Measurements from ENCODE around the gene MKLN1. TPM values are rescaled to one million over a fixed set of nuclear protein-coding genes. Genes with fewer than 3 reads are reported as not detected.
A peak's percentile ranks its signal among the peaks of the same experiment; 100 is the strongest.

The MKLN1 gene
- total RNA-seq, 1 experiment from 2014 or later, result 61.1 TPM

DNA sequence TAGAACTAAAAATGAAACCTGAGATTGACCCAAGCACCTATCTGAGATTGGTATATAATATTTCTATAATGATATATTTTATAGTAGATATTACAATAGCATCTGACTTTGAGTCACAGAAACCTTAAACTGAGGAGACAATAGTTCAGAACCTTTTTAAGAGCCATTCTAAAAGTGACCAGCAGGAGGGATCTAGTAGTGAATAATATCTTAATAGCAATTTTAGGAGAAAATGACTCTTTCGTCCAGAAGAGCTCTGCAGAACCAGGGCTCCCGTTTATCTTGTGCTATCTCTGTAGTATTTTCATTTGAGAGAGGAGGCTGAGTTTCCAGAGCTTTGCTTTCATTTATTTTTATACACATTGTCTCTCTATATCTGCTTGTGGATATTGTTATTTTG, 160.7 kb downstream of the MKLN1 start:
- POLR2A ChIA-PET (ENCODE audit: unreplicated experiment), result interaction anchor here (0.6 kb wide), 1 partner anchor 241 kb away, joined by 3 read pairs; no protein-coding TSS in a partner anchor
- no TSS peak for BruUV-seq (replicated peaks)

DNA sequence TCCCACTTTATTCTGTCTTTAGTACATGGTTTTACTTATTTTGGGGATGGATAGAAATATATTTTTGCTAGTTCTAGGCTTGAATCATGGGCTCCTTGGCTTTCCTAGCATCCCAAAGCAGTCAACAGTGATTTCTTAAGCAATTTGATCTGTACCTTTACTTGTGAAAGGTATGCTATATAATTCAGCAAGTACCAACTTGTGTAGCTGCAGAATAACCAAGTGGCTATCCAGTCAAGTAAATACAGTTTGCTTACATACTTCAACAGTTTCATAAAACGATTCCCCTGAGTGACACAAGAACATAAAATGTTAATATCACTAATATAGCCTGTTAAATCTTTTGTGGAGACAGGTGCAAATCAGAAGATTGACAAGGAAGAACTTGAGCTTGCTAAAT, 161.5 kb downstream of the MKLN1 start:
- Histone ChIP-seq H3K27me3 (ENCODE audit: insufficient read depth, low read depth) (no peaks in the 10 kb centered on the region), H3K79me2 (ENCODE audit: low read depth) (no peaks in the 10 kb centered on the region), H3F3A (ENCODE audit: insufficient read depth, low read depth) (peaks cover 13% of the 10 kb centered on the region; the same call in 1 of the 2 replicates), H4K20me1 (ENCODE audit: insufficient read depth) (no peaks in the 10 kb centered on the region; the same call in 1 of the 2 replicates), H3K4me1 (replicated peaks; ENCODE audit: insufficient read depth) (no peaks in the 10 kb centered on the region), H3K9me2 (ENCODE audit: insufficient read depth) (no peaks in the 10 kb centered on the region), H3K4me2 (no peak overlapping the region), H3K9me3 (ENCODE audit: insufficient read depth, low read depth) (no peaks in the 10 kb centered on the region; the same call in 1 of the 2 replicates), H3K27ac (no peak overlapping the region), H3K4me3 (no peak overlapping the region), H3K36me3 (ENCODE audit: low read depth) (peaks cover 27% of the 10 kb centered on the region; the same call in 1 of the 2 replicates), H2AFZ (no peak overlapping the region)
- no TSS peak for BruUV-seq (replicated peaks)
- ChIA-PET CTCF (interaction anchor here (0.5 kb wide), 1 partner anchor 52 kb away, joined by 3 read pairs; no protein-coding TSS in a partner anchor), POLR2A (ENCODE audit: unreplicated experiment) (interaction anchor here (0.6 kb wide), 1 partner anchor 242 kb away, joined by 3 read pairs; no protein-coding TSS in a partner anchor)
- TF ChIP-seq, protein P1, sequence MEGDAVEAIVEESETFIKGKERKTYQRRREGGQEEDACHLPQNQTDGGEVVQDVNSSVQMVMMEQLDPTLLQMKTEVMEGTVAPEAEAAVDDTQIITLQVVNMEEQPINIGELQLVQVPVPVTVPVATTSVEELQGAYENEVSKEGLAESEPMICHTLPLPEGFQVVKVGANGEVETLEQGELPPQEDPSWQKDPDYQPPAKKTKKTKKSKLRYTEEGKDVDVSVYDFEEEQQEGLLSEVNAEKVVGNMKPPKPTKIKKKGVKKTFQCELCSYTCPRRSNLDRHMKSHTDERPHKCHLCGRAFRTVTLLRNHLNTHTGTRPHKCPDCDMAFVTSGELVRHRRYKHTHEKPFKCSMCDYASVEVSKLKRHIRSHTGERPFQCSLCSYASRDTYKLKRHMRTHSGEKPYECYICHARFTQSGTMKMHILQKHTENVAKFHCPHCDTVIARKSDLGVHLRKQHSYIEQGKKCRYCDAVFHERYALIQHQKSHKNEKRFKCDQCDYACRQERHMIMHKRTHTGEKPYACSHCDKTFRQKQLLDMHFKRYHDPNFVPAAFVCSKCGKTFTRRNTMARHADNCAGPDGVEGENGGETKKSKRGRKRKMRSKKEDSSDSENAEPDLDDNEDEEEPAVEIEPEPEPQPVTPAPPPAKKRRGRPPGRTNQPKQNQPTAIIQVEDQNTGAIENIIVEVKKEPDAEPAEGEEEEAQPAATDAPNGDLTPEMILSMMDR (conservative IDR thresholded peaks at IDR 0.05), result no peak
- TF ChIP-seq EZH2 (IDR thresholded peaks at IDR 0.05; ENCODE audit: low read depth), result no peak
- intact Hi-C loops (cut with micrococcal nuclease; ENCODE audit: unreplicated experiment), result no loop called here
- no peak for DNase-seq

More for the DNA sequence above, 160.7 kb downstream of the MKLN1 start:
- Histone ChIP-seq H3K9me2 (ENCODE audit: insufficient read depth) (no peaks in the 10 kb centered on the region), H3K79me2 (ENCODE audit: low read depth) (no peaks in the 10 kb centered on the region), H2AFZ (no peak overlapping the region), H3K9me3 (ENCODE audit: insufficient read depth, low read depth) (no peaks in the 10 kb centered on the region; the same call in 1 of the 2 replicates), H3K4me3 (no peak overlapping the region), H4K20me1 (ENCODE audit: insufficient read depth) (no peaks in the 10 kb centered on the region; the same call in 1 of the 2 replicates), H3K4me1 (replicated peaks; ENCODE audit: insufficient read depth) (no peaks in the 10 kb centered on the region), H3K4me2 (no peak overlapping the region), H3K36me3 (ENCODE audit: low read depth) (peaks cover 18% of the 10 kb centered on the region; the same call in 1 of the 2 replicates), H3K27me3 (ENCODE audit: insufficient read depth, low read depth) (no peaks in the 10 kb centered on the region), H3F3A (ENCODE audit: insufficient read depth, low read depth) (peaks cover 13% of the 10 kb centered on the region; the same call in 1 of the 2 replicates), H3K27ac (no peak overlapping the region)
- CTCF ChIA-PET, result no interaction called here
- TF ChIP-seq EZH2 (IDR thresholded peaks at IDR 0.05; ENCODE audit: low read depth), result no peak
- TF ChIP-seq, protein P1 (conservative IDR thresholded peaks at IDR 0.05), result peak; percentile 62
- intact Hi-C loops (cut with micrococcal nuclease; ENCODE audit: unreplicated experiment), result no loop called here
- DNase-seq, result no peak

DNA sequence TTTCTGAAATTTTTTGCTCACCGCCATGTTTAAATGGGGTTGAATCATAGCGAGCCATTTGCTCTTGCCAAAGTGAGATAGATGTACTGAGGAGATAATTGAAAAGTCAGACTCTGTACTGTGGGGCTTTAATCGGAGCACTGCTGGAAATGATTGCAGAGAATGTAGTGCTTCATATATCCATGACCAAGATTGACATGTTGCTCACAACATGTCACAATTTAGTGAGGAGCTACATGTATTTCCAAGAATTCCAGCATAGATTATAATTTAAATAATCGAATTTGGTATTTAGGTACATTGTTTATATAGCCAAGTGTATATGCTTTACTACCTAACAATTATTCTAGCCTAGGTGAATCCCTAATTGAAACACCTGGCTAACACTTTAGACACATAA, 162.2 kb downstream of the MKLN1 start:
- no peaks in the 10 kb centered on the region for H3K79me2 ChIP-seq (ENCODE audit: low read depth)
- no peaks in the 10 kb centered on the region; the same call in 1 of the 2 replicates for H3K9me3 ChIP-seq (ENCODE audit: insufficient read depth, low read depth)
- POLR2A ChIA-PET (ENCODE audit: unreplicated experiment), result interaction anchor here (0.5 to 0.6 kb wide), 3 partner anchors 531 to 1977 kb away, joined by 3 to 9 read pairs (median 6); no protein-coding TSS in a partner anchor
- no peak for DNase-seq
- H3F3A ChIP-seq (ENCODE audit: insufficient read depth, low read depth), result peaks cover 14% of the 10 kb centered on the region; the same call in 1 of the 2 replicates
- no peak for TF ChIP-seq EZH2 (IDR thresholded peaks at IDR 0.05; ENCODE audit: low read depth)
- TF ChIP-seq, protein P1 (conservative IDR thresholded peaks at IDR 0.05), result no peak
- CTCF ChIA-PET, result no interaction called here
- H3K27ac ChIP-seq, result no peak overlapping the region
- H3K4me2 ChIP-seq, result no peak overlapping the region
- BruUV-seq (replicated peaks), result no TSS peak
- H3K36me3 ChIP-seq (ENCODE audit: low read depth), result peaks cover 32% of the 10 kb centered on the region; the same call in 1 of the 2 replicates
- H3K4me3 ChIP-seq, result no peak overlapping the region
- intact Hi-C loops (cut with micrococcal nuclease; ENCODE audit: unreplicated experiment), result no loop called here
- no peaks in the 10 kb centered on the region for H3K4me1 ChIP-seq (replicated peaks; ENCODE audit: insufficient read depth)
- H2AFZ ChIP-seq, result no peak overlapping the region
- H3K9me2 ChIP-seq (ENCODE audit: insufficient read depth), result no peaks in the 10 kb centered on the region
- H4K20me1 ChIP-seq (ENCODE audit: insufficient read depth), result no peaks in the 10 kb centered on the region; the same call in 1 of the 2 replicates
- no peaks in the 10 kb centered on the region for H3K27me3 ChIP-seq (ENCODE audit: insufficient read depth, low read depth)
